Stimulated activated CD4-positive, alpha-beta T cell treated with anti-CD3 and anti-CD28 coated beads, TNF-alpha, amount 100 ng/mL, for 48 hours (primary cell): ENCODE data around the gene SGSH.

Experiments
- DNase-seq, 3 donors: peaks; one replicate each; pipeline ENCODE4 v3.0.0-alpha.2; 2020; ENCODE audit warnings: low read depth in 3 of 3

SGSH gene

DNA sequence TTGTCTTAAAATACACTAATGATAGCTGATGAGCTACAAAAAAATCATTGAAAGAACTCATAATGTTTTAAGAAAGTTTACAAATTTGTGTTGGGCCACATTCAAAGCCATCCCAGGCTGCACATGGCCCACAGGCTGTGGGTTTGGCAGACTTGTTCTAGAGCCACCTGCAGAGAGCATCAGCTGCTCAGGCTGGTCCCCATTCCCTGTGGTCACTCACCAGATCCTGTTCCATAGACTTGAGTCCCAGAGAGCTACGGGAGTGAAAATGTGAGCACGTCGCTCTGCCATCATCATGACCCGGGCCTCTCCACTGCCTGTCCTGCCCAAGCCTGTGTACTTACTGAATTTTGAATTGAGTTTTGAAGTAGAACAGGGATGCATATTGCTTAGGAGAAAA lies 7.0 kb upstream of the SGSH start:
- no peak for DNase-seq

DNA sequence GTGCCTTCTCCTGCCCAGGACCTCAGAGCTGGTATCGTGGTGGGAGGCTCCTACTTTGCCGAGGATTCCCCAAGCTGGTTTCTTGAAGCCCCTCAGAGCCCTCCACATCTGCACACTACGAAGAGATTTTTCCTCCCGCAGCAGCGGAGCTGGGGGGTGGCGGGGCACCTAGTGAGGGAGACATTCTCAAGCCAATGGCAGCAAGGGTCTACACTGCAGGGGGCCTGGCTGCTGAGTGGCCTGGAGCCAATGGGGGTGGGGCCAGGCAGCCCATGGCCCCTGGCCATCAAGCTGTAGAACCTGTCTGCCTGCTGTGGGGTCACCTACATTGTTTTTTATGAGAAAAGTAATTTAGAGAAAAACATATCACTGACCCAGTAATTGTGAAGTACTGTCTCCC lies 5.1 kb upstream of the SGSH start:
- no peak for DNase-seq

DNA sequence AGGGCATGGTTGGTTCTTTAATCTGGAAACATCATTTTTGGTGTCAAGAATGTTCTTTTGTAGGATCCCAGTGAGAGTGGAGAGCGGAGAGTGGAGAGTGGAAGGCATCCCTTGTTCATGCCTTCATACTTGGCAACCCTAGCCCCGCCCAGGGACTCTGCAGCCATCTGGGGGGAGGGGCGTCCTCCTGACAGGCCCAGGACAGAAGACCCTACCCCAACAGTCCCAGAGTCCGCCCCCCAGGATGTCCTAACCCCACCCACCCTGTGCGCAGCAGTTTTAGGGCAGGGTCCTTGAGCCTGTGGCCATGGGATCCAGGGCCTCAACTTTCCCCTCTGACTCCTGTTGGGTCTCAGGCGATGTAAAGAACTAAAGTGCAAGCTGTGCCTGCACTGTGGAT lies 4.5 kb upstream of the SGSH start:
- DNase-seq: no peak

DNA sequence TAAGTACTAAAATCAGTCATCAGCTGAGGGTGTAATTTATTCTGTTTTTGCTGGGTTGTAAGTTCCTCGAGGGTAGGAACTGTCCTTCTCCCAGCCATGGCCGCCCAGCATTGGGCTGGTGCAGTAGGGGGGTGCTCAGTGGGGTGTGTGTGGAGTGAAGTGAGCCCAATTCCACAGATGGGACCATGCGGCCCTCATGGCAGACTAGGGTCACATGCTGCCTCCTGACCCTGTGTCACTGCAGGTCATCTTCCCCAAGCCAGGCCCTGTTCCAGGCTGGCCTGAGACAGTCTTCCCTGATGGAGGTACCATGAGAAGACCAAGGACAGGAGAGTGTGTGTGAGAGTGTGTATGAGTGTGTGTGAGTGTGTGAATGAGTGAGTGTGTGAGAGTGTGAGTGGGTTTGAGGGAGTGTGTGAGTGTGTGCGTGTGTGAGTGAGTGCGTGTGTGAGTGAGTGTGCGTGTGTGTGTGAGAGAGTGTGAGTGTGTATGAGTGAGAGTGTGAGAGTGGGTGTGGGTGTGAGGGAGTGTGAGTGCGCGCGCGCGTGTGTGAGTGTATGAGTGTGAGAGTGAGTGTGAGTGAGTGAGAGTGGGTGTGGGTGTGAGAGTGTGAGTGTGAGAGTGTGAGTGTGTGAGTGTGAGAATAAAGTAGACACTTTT lies 3.8 kb upstream of the SGSH start:
- DNase-seq: no peak

DNA sequence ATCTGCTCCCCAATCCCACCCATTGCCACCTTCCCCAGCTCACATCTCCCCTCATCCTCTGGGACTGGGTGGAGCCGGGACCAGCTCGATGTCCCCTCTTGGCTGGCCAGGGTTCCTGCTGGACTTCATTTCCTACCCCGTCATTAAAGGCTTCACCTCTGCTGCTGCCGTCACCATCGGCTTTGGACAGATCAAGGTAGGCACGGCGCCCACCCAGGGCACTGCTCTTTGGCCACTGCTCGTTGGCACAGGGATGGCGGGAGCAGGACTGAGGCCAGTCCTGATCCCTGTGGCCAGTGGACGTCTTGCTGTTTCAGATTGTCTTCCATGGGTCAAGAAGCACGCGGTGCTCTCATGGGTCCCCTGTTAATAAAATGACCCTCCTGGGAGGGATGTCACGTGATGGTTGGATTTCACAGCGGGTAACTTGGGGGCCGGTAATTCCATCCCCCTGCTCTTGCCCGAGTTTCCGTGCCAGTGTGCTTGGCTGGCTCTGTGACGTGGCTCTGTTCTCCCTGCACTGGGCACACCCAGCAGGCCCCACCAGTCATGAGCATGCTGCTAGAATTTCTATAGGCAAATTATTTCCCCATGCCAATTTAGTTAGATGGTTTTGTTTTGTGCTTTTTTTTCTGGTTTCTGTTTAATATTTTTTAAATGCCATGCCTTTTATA lies 3.1 kb upstream of the SGSH start:
- no peak for DNase-seq

DNA sequence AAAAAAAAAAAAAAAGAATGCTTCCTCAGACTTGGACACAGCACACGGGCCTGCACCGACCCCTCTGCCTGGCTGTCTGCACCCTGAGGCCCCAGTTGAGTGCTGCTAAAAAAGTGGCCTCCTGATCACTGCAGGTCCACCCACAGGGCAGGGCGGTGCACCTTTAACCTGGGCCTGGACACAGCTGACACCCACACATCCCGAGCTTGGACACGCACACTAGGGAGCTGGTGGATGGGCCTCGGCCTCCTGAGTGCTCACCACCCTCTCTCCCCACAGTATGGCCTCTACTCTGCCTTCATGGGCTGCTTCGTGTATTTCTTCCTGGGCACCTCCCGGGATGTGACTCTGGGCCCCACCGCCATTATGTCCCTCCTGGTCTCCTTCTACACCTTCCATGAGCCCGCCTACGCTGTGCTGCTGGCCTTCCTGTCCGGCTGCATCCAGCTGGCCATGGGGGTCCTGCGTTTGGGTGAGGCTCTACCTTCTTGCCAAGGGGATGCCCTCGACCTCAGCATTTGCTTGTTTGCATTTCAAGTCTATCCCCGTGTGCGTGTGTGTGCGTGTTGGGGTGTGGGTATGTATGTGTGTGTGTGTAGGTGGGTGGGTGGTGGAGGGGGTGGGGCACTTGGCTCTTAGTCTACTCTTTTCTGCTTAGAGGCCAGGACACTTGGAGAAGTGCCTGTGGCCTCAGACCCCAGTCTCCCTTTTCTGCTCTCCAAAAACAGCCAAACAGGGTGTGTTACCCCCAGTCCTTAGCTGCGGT lies 2.4 kb upstream of the SGSH start:
- no peak for DNase-seq

DNA sequence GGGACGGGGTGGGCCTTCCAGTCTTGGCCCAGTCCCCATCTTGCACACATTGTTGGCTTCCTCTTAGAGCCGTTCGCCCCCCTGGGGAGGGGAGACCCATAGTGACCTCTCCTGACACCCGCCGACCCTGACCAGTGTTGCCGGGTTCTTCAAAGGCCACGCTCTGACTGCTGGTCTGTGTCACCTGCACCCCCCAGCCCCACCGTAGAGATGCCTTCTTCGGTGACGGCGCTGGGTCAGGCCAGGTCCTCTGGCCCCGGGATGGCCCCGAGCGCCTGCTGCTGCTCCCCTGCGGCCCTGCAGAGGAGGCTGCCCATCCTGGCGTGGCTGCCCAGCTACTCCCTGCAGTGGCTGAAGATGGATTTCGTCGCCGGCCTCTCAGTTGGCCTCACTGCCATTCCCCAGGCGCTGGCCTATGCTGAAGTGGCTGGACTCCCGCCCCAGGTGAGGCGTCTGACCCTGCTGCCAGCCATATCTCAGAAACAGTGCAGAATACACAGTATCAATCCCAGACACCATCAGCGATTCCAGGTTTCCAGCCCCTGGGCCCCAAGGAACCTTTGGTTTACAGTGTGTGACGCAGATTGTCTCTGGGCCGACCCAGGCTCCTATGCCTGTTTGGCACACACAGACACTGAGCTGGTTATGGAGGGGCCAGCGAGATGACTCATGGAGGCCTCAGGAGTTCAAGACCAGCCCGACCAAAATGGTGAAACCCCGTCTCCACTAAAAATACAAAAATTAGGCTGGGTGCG lies 1.4 kb upstream of the SGSH start:
- DNase-seq: no peak

DNA sequence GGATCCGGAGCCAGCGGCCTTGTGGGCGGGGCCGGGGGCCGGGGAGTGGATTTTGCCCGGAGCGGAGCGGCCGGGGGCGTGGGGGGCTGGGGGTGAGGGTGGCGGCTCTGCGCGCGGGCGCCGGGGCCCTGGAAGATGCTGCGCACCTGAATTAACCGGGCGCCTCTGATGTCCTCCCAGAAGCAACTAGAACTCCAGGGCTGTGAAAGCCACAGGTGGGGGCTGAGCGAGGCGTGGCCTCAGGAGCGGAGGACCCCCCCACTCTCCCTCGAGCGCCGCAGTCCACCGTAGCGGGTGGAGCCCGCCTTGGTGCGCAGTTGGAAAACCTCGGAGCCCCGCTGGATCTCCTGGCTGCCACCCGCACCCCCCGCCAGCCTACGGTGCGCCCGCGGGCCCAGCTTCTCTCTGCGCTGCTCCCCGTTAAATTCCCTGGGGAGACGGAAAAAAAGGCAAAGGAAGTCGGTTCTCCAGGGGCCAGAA lies 643 bp upstream of the SGSH start:
- no peak for DNase-seq

DNA sequence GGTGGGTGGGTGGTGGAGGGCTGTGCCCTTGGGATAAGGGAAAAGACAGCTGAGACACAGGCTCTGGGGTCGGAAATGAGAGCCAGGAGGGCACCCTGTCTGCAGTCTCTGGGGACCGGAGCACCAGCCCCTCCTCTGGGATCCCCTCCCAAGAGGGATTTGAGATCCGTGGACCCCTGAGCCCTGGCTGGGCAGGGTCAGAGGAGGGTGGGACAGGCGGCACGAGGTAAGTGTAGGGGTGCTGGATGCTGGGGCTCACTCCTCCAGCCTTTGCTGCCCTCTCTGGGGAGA lies 425 bp downstream of the SGSH start:
- DNase-seq: no peak

DNA sequence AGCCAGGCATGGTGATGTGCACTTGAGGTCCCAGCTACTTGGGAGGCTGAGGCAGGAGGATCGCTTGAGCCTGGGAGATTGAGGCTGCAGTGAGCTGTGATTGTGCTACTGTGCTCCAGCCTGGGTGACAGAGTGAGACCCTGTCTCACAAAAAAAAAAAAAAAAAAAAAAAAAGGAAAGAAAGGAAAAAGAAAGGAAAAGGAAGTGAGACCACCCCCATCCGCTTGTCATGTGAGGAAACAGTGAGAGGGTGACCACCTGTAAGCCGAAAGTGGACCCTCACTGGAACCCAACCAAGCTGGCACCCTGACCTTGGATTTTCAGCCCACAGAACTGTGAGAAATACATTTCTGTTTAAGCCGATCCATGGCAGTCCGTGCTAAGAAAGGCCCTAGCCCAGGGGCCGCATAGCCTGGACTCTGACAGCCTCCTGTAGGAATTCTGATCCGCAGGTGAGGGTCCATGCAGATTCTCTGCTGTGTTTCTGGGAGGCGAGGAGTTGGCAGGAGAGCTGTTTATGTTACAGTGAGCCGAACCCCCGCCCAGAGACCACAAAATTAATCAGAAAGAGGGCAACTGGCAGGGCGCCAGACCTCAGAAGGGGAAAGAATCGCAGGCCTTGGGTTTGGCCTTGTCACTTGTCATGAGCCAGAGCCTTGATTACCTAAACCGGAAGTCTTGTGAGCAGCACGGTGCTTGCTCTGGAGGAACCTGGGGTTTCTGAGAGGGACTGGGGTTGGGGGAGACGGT lies 945 bp downstream of the SGSH start:
- peak; percentile 85 to 89 (median 87) for DNase-seq

DNA sequence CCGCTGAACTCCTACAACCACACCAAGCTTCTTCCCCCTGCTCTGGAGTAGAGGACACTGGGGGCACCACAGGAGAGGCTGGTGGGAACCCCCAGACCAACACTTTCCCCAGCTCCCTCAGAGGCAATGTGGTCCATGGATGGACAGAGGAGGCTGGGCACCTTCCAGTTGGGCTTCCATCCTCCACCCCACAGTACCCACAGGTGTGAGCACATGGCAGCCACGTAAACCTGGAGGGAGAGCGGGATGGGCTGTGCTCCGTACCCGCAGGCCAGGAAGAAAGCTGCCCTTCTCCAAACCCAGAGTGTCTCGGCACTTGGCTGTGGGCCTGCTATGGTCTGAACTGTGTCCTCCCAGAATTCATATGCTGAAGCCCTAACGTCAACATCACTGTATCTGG lies 1.7 kb downstream of the SGSH start:
- no peak for DNase-seq

DNA sequence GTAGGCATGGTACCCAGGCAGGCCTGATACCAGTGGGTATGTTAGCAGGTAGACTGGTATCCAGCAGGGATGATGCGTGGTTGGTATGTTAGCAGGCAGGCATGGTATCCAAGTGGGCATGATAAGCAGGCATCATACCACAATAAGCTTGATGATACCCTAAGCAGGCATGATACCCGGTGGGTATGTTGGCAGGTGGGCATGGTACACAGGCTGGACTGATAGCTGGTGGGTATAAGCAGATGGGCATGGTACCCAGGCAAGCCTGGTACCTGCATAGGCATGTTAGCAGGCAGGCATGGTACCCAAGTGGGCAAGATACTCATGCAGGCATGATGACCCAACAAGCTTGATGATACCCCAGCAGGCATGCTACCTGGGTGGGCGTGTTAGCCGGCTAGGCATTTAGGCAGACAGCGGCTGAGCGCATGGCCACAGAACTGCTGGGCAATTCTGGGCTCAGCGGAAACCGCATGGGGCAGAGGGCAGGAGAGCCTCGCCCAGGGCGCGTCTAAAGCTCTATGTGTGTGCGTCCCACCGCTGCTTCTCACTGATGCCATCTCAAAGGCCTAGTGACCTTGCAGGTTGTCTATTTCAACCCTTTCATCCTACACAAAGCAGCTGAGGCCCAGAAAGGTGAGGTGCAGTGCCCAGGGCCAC lies 2.3 kb downstream of the SGSH start:
- DNase-seq: no peak

DNA sequence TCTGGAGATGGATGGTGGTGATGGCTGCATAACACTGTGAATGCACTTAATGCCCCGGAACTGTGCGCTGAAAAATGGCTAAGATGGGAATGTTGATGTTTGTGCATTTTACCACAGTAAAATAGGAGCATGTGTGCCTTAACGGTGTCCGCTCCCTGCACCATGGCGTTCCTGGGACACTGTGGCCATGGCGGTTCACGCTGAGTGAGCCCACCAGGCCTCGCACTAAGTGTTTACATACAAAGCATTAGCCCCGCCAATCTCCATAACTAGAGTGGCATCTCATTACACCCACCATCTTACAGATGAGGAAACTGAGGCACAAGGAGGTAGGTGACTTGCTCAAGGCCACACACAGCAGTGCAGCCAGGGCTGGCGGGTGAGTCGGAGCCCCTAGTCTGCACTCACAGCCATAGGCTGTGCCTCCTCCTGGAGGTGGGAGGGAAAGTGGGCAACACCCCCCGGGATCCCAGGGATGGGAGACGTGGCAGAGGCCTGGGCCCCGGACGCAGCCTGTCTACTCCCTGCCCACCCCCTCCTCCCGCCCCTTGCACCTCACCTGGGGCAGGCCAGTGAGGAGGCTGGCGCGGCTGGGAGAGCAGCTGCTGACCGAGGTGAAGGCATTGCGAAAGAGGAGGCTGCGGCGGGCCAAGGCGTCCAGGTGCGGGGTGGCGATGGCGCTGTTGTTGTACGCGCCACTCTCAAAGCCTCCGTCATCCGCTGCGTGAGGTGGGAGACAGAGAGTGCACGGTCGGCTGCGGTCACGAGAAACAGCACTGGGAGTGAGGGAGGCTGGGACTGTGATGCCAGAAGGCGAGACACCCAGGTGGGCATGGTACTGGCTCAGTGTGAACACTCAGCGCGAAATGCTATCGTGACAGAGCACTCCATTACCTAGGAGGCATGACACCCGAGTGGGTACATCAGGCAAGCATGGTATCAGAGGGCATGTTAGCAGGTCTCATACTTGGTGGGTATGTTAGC lies 3.4 kb downstream of the SGSH start:
- no peak for DNase-seq

DNA sequence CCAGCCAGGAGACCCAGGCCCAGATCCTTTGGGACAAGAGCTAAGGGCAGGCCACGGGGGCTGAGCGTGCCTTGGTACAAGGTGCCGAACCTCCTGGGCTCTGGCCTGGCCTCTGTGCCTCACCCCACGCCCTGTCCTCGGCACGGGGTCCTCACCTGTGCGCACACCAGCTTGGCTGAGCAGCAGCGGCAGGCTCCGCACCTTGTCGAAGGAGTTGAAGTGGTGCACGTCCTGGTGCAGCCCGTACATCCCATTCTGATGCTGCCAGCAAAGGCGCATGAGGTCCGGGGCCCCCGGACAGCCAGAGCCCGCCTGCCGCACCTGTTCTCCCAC lies 5.3 kb downstream of the SGSH start:
- no peak for DNase-seq

DNA sequence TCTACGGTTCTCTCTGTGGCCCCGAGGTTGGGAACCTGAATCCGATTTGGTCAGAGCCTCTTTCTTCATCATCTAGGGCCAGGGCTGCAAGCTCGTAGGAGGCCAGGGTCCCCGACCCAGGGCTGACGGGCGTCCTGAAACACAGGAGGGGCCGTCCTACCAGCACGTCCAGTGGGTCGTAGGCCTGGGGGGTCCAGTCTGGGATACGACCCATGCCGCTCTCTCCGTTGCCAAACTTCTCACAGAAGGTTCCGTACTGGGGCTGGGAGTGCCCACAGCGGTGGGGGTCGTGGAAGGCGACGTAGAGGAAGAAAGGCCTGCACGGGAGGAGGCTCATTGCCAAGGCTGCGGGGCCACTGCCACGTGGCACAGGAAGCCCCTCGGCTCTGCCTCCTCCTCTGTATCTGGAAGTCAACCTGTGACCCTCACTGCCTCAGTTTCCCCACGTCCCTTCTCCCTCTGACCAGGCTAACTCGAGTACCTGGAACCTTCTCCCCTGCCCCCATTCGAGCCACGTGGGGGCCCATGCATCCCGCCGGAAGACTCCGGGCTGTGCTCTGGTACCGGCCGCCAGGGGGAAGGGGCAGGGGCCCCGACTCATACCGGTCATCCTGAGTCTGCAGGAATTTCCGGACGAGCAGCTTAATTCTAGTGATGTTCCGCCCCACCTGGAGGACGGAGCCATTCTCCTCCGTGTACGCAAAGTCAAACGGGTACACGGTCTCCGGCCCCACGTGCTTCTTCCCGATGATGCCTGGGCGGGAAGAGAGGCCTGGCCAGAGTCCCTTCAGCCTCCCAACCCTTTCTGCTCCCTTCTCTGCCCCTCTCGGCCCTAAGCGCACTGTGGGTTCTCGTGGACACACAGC lies 5.9 kb downstream of the SGSH start:
- no peak for DNase-seq

DNA sequence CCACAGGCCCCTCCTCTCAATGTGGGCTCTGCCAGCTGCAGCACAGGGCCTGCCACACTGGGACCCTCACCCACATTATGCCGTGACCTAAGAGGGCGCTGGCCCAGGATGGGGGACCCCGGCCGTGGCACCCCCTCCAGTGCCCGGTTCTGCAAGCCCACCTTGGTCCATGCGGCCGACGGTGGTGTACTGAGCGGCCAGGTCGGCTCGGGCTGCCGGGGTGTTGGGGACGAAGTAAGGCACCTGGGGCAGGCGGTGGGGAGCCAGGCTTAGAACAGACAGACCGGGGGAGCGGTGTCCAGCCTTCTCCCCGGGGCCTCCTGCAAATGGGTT lies 6.5 kb downstream of the SGSH start:
- no peak for DNase-seq

DNA sequence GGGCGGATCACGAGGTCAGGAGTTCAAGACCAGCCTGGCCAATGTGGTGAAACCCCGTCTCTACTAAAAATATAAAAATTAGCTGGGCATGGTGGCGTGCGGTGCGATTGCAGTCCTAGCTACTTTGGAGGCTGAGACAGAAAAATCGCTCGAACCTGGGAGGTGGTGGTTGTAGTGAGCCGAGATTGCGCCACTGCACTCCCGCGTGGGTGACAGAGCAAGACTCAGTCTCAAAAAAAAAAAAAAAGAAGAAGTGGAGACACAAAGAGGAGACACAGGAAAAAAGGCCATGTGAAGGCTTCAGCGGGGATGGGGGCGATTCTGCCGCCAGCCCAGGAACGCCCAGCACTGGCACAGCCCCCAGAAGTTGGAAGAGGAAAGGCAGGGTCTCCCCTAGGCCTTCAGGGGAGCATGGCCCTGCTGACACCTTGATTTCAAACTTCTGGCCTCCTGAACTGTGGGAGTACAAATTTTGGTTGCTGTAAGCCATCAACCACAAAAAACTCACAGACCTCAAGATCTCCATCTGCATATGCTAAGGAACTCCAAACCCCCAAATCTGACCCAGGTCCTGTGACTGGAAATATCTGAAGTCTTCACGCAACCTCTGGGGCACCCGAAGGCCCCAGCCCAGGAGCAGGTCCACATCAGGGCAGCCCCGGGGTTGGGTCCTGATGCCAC lies 7.0 kb downstream of the SGSH start:
- no peak for DNase-seq

DNA sequence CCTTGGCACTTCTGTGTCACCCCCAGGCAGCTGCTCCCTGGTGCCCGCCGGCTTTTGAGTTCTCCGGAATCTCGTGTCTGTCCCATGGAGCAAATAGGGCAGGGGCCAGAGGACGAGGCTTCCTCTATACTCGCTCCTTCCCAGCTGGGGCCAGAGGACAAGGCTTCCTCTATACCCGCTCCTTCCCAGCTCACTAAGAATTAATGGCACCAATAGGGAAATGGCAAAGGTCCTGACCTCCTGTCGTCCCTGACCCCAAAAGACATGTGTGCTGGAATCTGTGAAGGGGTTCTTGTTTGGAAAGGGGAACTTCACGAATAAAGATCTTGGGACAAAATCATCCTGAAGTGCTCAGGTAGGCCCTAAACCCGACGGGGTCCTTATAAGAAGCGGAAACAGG lies 7.6 kb downstream of the SGSH start:
- no peak for DNase-seq

DNA sequence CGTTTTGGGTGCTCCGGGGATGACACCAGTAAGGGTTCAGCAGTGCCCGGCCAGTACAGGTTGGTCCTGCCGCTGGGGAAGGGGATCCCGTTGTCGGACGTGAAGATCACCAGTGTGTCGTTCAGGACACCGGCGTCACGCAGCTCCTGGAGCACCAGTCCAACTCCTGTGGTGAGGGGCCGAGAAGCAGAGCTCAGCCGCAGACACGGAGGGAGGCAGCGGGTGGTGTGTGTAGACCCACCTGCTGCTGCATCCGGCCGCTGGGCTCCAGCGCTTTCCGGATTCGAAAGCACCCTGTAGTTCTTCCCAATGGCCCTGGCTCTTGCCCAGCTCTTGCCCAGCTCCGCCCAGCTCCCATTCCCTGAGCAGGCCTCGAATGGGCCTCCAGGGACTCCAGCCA lies 8.0 kb downstream of the SGSH start:
- no peak for DNase-seq
